Adrenal gland (tissue), 12 donors: ENCODE results near the gene SNX25. TPM values are rescaled to one million over a fixed set of nuclear protein-coding genes. Genes with fewer than 3 reads are reported as not detected.

ENCODE experiments used
- DNase-seq, 7 donors: peaks; one replicate each; pipeline ENCODE4 v3.0.0-alpha.2; 2019 to 2020
- H3K27ac ChIP-seq, 5 donors: fragments of 200-600 bp; sonication (generic) in 4 of 5; 1 replicate in 3 of 5; 2 replicates in 2 of 5; pipeline versions ENCODE4 v1.5.1 to v1.8.0; 2016 to 2020; ENCODE audit warnings: mild to moderate bottlenecking in 1 of 5
- H3K27me3 ChIP-seq: fragments of 200-600 bp; 2 replicates; pipeline ENCODE4 v1.8.0; 2021
- H3K36me3 ChIP-seq, 2 donors: fragments of 200-600 bp; replicated peaks in 1 of 2; 1 replicate in 1 of 2; 2 replicates in 1 of 2; pipeline versions ENCODE4 v1.5.1 to v1.8.0; 2018 to 2022
- H3K4me1 ChIP-seq, 2 donors: fragments of 200-600 bp; replicated peaks in 1 of 2; 1 replicate in 1 of 2; 2 replicates in 1 of 2; pipeline versions ENCODE4 v1.5.1 to v1.8.0; 2018 to 2021
- H3K4me3 ChIP-seq, 4 donors: fragments of 200-600 bp; sonication (generic) in 3 of 4; one replicate each; pipeline ENCODE4 v1.5.1; 2016 to 2018
- H3K9me3 ChIP-seq, 3 donors: fragments of 200-600 bp; sonication (generic) in 1 of 3; replicated peaks in 1 of 3; 1 replicate in 2 of 3; 2 replicates in 1 of 3; pipeline versions ENCODE4 v1.5.1 to v1.8.0; 2016 to 2021
- POLR2A ChIP-seq, 2 donors: fragments of 450-650 bp; IDR thresholded peaks; one replicate each; pipeline ENCODE4 v1.6.1; 2017; ENCODE audit warnings: antibody characterized with exemption in 2 of 2, mild to moderate bottlenecking in 2 of 2, moderate library complexity in 1 of 2
- WGBS, 4 donors: extraction: QIAGEN DNeasy Blood & Tissue Kit in 2 of 4; methylation state at CpG; one replicate each; pipeline versions ENCODE4 v1.1.5 to v1.1.7; 2013 to 2017; 5-methylcytosine and 5-hydroxymethylcytosine counted together
- intact Hi-C, 2 donors: fragments of 100-400 bp; cut with DNase I; formaldehyde crosslinking; loops; one replicate each; pipeline versions ENCODE4 v1.14.1 to v1.15.0; 2022 to 2023
- polyA plus RNA-seq, 3 donors: library from polyadenylated mRNA; stranded (reverse); fragments of 200-250 nt in 2 of 3; fragments of 350-450 nt in 1 of 3; fragmentation: Illumina TruSeq in 1 of 3; extraction: RNeasy Lipid Tissue Mini Kit (QIAGEN cat#74804) in 1 of 3; gene quantifications; one replicate each; pipeline ENCODE4 v1.2.3, GENCODE V29; 2013 to 2014
- total RNA-seq, 9 donors: library from RNA; depleted of rRNA in 4 of 9; stranded (reverse); fragments of >200 nt in 4 of 9; fragments of 120-200 nt in 1 of 9; fragmentation: NEBNext Ultra II Directional in 1 of 9; extraction: Animal tissue kit (Norgen Biotek cat#: 25700) in 1 of 9; gene quantifications; one replicate each; pipeline versions ENCODE4 v1.1.0 to v1.2.4, GENCODE V29; 2013 to 2023
- TF ChIP-seq, protein P1 (sequence below), 6 experiments: fragments of 450-650 bp in 4 of 6; fragments of 200-600 bp in 2 of 6; sonication (generic) in 1 of 6; IDR thresholded peaks; 1 replicate in 5 of 6; 2 replicates in 1 of 6; pipeline versions ENCODE4 v1.5.1 to v1.8.0; 2016 to 2021; ENCODE audit warnings: antibody characterized with exemption in 6 of 6, mild to moderate bottlenecking in 2 of 6, moderate library complexity in 1 of 6
- donor health status: healthy with polysubstance abuse.
- donor health status: Bipolar disorder and iron deficiency.
- donor health status: DM: yes; HTN: yes; CAD: no.
- donor health status: DM: no; HTN: no; CAD: no.
- donor health status: DM: no; HTN: no; CAD: no.
- donor health status: DM: yes; HTN: yes; CAD: no.

The SNX25 gene
- total and polyA plus RNA-seq, 12 donors: 4.7 to 29.3 (median 13.3) TPM

DNA sequence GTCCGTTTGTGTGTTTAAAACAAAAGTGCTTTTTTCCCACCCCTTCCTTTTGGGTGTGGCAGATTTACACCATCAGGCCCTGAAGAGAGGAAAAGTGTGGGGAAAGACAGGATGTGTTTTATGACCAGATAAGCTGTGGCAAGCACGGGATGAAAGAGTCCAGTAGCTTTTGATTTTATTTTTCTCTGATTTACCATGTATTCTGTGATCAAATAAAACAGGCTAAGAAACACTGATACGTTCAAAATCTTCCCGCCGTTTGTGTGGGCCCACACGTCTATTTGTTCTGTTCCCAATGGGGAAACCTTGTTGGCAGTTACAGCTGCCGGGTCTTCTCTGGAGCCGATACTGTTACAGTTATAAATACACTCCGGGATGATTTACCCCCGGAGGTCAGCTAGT lies 175.5 kb downstream of the SNX25 start:
- Histone ChIP-seq H3K36me3 (no peaks in the 10 kb centered on the region), H3K9me3 (no peaks in the 10 kb centered on the region), H3K4me3 (no peak overlapping the region), H3K4me1 (no peaks in the 10 kb centered on the region), H3K27me3 (no peaks in the 10 kb centered on the region), H3K27ac (peak overlapping the region in 1 of 5 donors; percentile 26)
- intact Hi-C loops: no loop called here
- no peak for TF ChIP-seq POLR2A (IDR thresholded peaks at IDR 0.05)
- TF ChIP-seq, protein P1, sequence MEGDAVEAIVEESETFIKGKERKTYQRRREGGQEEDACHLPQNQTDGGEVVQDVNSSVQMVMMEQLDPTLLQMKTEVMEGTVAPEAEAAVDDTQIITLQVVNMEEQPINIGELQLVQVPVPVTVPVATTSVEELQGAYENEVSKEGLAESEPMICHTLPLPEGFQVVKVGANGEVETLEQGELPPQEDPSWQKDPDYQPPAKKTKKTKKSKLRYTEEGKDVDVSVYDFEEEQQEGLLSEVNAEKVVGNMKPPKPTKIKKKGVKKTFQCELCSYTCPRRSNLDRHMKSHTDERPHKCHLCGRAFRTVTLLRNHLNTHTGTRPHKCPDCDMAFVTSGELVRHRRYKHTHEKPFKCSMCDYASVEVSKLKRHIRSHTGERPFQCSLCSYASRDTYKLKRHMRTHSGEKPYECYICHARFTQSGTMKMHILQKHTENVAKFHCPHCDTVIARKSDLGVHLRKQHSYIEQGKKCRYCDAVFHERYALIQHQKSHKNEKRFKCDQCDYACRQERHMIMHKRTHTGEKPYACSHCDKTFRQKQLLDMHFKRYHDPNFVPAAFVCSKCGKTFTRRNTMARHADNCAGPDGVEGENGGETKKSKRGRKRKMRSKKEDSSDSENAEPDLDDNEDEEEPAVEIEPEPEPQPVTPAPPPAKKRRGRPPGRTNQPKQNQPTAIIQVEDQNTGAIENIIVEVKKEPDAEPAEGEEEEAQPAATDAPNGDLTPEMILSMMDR (IDR thresholded peaks at IDR 0.05): no peak
- WGBS, 4 donors: 36 to 46% (median 42%) methylated on average over 10 of the region's 10 CpGs
- no peak for DNase-seq

DNA sequence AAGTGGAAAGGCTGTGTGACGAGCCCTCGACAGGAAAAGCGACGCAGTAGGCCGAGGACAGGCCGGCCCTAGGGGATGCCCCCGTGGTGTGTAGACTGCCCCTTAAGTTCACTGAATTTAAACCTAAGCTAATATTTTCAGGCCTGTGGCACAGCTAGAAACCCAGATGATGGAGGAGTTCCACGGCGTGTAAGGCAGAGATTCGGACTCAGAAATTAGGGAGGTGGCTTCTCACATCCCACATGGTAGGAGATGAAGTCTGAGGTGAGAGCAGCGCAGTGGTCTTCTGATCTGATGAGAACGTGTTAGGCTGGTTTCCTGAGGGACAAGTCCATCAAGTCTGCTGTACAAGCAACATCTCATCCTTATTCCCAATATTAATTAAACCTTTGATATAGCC lies 178.6 kb downstream of the SNX25 start:
- Histone ChIP-seq H3K9me3 (no peaks in the 10 kb centered on the region), H3K27me3 (no peaks in the 10 kb centered on the region), H3K4me1 (no peaks in the 10 kb centered on the region), H3K27ac (no peak overlapping the region), H3K36me3 (no peaks in the 10 kb centered on the region), H3K4me3 (no peak overlapping the region)
- TF ChIP-seq, protein P1 (IDR thresholded peaks at IDR 0.05): no peak
- TF ChIP-seq POLR2A (IDR thresholded peaks at IDR 0.05): no peak
- DNase-seq: no peak
- 95 to 97% (median 96%) methylated on average over 10 to 12 of the region's 12 CpGs for WGBS, 4 donors
- intact Hi-C loops: no loop called here

DNA sequence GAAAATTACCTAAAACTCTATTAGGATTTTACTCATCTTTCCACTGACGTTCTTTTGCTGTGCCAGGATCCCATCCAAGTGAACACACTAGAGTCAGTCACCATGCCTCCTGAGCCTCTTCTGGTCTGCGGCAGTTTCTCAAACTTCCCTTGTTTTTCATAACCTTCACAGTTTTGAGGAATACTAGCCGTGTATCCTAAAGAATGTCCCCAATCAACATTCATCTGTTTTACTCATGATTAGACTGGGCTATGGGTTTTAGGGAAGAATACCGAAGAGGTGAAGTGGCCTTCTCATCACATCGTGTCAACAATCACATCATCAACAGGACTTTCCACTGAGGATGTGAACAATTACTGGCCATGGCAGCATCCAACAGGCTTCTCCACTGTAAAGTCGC lies 181.5 kb downstream of the SNX25 start:
- intact Hi-C loops: loop anchor here in 1 of 2 donors (10.0 kb wide), 1 partner anchor 186 kb away; the partner anchor contains the start of genes CFAP97 and SNX25
- Histone ChIP-seq H3K27ac (no peak overlapping the region), H3K27me3 (no peaks in the 10 kb centered on the region), H3K4me1 (peaks cover 0 to 6% of the 10 kb centered on the region in 2 donors), H3K9me3 (no peaks in the 10 kb centered on the region), H3K4me3 (no peak overlapping the region), H3K36me3 (no peaks in the 10 kb centered on the region)
- 83 to 95% (median 93%) methylated on average over 6 of the region's 6 CpGs for WGBS, 4 donors
- DNase-seq: no peak
- TF ChIP-seq, protein P1 (IDR thresholded peaks at IDR 0.05): no peak
- no peak for TF ChIP-seq POLR2A (IDR thresholded peaks at IDR 0.05)

DNA sequence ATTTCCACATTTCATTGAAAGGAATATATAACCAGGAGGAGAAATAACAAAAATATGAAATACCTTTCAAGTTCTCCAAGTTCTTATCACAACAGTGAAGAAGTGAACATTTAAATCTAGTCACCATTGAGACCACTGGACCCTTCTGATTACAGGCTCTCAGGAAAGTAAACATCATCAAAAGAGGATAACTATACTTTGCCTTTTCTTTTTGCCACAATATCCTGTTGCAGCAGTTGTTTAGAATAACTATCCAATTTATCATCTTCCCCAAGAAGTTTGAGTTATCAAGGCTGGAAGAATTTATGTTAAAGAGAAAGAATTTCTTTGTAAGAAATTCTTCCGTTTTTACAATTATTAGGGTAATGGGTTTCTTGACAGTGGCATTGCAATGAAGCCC lies 182.8 kb downstream of the SNX25 start:
- no peak for TF ChIP-seq POLR2A (IDR thresholded peaks at IDR 0.05)
- TF ChIP-seq, protein P1 (IDR thresholded peaks at IDR 0.05): no peak
- Histone ChIP-seq H3K36me3 (no peaks in the 10 kb centered on the region), H3K4me3 (no peak overlapping the region), H3K9me3 (no peaks in the 10 kb centered on the region), H3K4me1 (peaks cover 0 to 10% of the 10 kb centered on the region in 2 donors), H3K27ac (no peak overlapping the region), H3K27me3 (no peaks in the 10 kb centered on the region)
- intact Hi-C loops: loop anchor here in 1 of 2 donors (10.0 kb wide), 1 partner anchor 187 kb away; the partner anchor contains the start of genes CFAP97 and SNX25
- WGBS, 4 donors: 68 to 83% (median 78%) methylated on average over 1 of the region's 1 CpG
- DNase-seq: no peak
